H1 (cell line): ENCODE results near the gene NR2F1. TPM values are rescaled to one million over a fixed set of nuclear protein-coding genes. Genes with fewer than 3 reads are reported as not detected.
A peak's percentile ranks its signal among the peaks of the same experiment; 100 is the strongest.

Experiments
- CTCF ChIA-PET: fragments of 300-600 bp; sonication (Branson Sonifier 250); formaldehyde crosslinking; loops from one replicate; lab custom pipeline; 2021; ENCODE audit not compliant: partially characterized antibody; lab: Charles Lee
- POLR2A ChIA-PET: fragments of 300-600 bp; sonication (Branson Sonifier 250); formaldehyde crosslinking; loops from one replicate; lab custom pipeline; 2021; ENCODE audit warnings: inconsistent platforms; ENCODE audit not compliant: partially characterized antibody; lab: Charles Lee
- DNase-seq, 2 experiments: peaks; one replicate each; pipeline versions ENCODE4 v3.0.0 to v3.0.0-alpha.2; 2010 to 2022; ENCODE audit warnings: low spot score in 2 of 2, low read depth in 1 of 2, mixed read lengths in 1 of 2
- FAIRE-seq: peaks from 2 replicates; lab custom pipeline; 2011; peaks lifted over from hg19 to GRCh38; lab: Jason Lieb, UNC
- H2AFZ ChIP-seq: 2 replicates; pipeline ENCODE4 v1.8.1; 2012; ENCODE audit warnings: low read length, inconsistent platforms
- H2AK5ac ChIP-seq: 2 replicates; pipeline ENCODE4 v1.6.1; 2013; ENCODE audit warnings: low read depth, low read length
- H2BK120ac ChIP-seq: replicated peaks from 2 replicates; pipeline ENCODE3; 2013; ENCODE audit warnings: low read depth, low read length, inconsistent platforms
- H2BK12ac ChIP-seq: 2 replicates; pipeline ENCODE4 v1.6.1; 2013; ENCODE audit warnings: low read depth, low read length
- H2BK15ac ChIP-seq: 2 replicates; pipeline ENCODE4 v1.6.1; 2013; ENCODE audit warnings: low read length
- H2BK20ac ChIP-seq: 2 replicates; pipeline ENCODE4 v1.6.1; 2013; ENCODE audit warnings: low read length
- H2BK5ac ChIP-seq: 2 replicates; pipeline ENCODE4 v1.6.1; 2013; ENCODE audit warnings: low read depth, low read length
- H3K14ac ChIP-seq: 2 replicates; pipeline ENCODE4 v1.6.1; 2013; ENCODE audit warnings: inconsistent platforms; ENCODE audit not compliant: insufficient read length
- H3K18ac ChIP-seq: 2 replicates; pipeline ENCODE4 v1.6.1; 2013; ENCODE audit warnings: low read length; ENCODE audit errors: extremely low read depth
- H3K23ac ChIP-seq: 2 replicates; pipeline ENCODE4 v1.6.1; 2013; ENCODE audit warnings: inconsistent platforms; ENCODE audit not compliant: insufficient read length
- H3K23me2 ChIP-seq: 2 replicates; pipeline ENCODE4 v1.6.1; 2013; ENCODE audit warnings: low read depth, low read length
- H3K27ac ChIP-seq: 2 replicates; pipeline ENCODE4 v1.6.1; 2011; ENCODE audit warnings: low read depth, low read length, inconsistent platforms
- H3K27me3 ChIP-seq, 4 experiments: replicated peaks in 1 of 4; 1 replicate in 1 of 4; 2 replicates in 3 of 4; pipeline versions ENCODE4 v1.6.1 to v1.8.1; 2011 to 2013; ENCODE audit warnings: low read length in 3 of 4, mild to moderate bottlenecking in 3 of 4, inconsistent platforms in 2 of 4, mixed read lengths in 2 of 4, moderate library complexity in 1 of 4; ENCODE audit not compliant: control insufficient read depth in 3 of 4, insufficient read depth in 3 of 4; ENCODE audit errors: extremely low read depth in 1 of 4
- H3K36me3 ChIP-seq, 4 experiments: 2 replicates each; pipeline versions ENCODE4 v1.6.1 to v1.8.1; 2011 to 2013; ENCODE audit warnings: mild to moderate bottlenecking in 4 of 4, low read length in 3 of 4, moderate library complexity in 2 of 4, control low read depth in 1 of 4, inconsistent platforms in 1 of 4; ENCODE audit not compliant: insufficient read depth in 4 of 4, control insufficient read depth in 2 of 4
- H3K4ac ChIP-seq: replicated peaks from 2 replicates; pipeline ENCODE3; 2013; ENCODE audit warnings: low read length, low read depth, mixed read lengths, inconsistent platforms; ENCODE audit not compliant: insufficient read length
- H3K4me1 ChIP-seq, 4 experiments: replicated peaks in 1 of 4; 1 replicate in 1 of 4; 2 replicates in 3 of 4; pipeline versions ENCODE4 v1.6.1 to v1.8.1; 2011 to 2013; ENCODE audit warnings: low read length in 3 of 4, inconsistent platforms in 2 of 4, mixed read lengths in 1 of 4; ENCODE audit not compliant: insufficient read depth in 4 of 4, control insufficient read depth in 3 of 4
- H3K4me2 ChIP-seq, 2 experiments: 2 replicates each; pipeline versions ENCODE4 v1.6.1 to v1.8.1; 2011 to 2013; ENCODE audit warnings: low read depth in 2 of 2, low read length in 2 of 2, control low read depth in 1 of 2, inconsistent platforms in 1 of 2, mild to moderate bottlenecking in 1 of 2; ENCODE audit not compliant: insufficient read depth in 1 of 2
- H3K4me3 ChIP-seq, 4 experiments: fragments of 200-600, 300-600 bp in 1 of 4; sonication (generic), shearing (Covaris generic), sonication (Bioruptor Twin) in 1 of 4; 2 replicates each; pipeline versions ENCODE4 v1.5.1 to v1.8.1; 2011 to 2016; ENCODE audit warnings: low read length in 4 of 4, low read depth in 3 of 4, control low read depth in 2 of 4, inconsistent platforms in 2 of 4, mild to moderate bottlenecking in 2 of 4, mixed read lengths in 1 of 4, moderate library complexity in 1 of 4; ENCODE audit not compliant: insufficient read depth in 2 of 4; ENCODE audit errors: extremely low read depth in 1 of 4
- H3K56ac ChIP-seq: replicated peaks from 2 replicates; pipeline ENCODE3; 2013; ENCODE audit warnings: low read depth, mild to moderate bottlenecking, mixed read lengths, low read length, inconsistent platforms; ENCODE audit not compliant: insufficient read length
- H3K79me1 ChIP-seq: 2 replicates; pipeline ENCODE4 v1.6.1; 2013; ENCODE audit warnings: low read depth, low read length, control low read depth
- H3K79me2 ChIP-seq, 2 experiments: 2 replicates each; pipeline versions ENCODE4 v1.6.1 to v1.8.1; 2012 to 2013; ENCODE audit warnings: low read length in 2 of 2, mild to moderate bottlenecking in 2 of 2, inconsistent platforms in 1 of 2; ENCODE audit not compliant: insufficient read depth in 2 of 2, control insufficient read depth in 1 of 2
- H3K9ac ChIP-seq, 4 experiments: replicated peaks in 1 of 4; 1 replicate in 1 of 4; 2 replicates in 3 of 4; pipeline versions ENCODE4 v1.6.1 to v1.8.1; 2011 to 2013; ENCODE audit warnings: low read depth in 3 of 4, low read length in 3 of 4, control low read depth in 2 of 4, mild to moderate bottlenecking in 2 of 4, moderate library complexity in 2 of 4, inconsistent platforms in 1 of 4; ENCODE audit errors: extremely low read depth in 1 of 4
- H3K9me3 ChIP-seq, 2 experiments: 2 replicates each; pipeline versions ENCODE4 v1.6.1 to v1.8.1; 2012 to 2013; ENCODE audit warnings: mild to moderate bottlenecking in 2 of 2, moderate library complexity in 2 of 2, control low read depth in 1 of 2, inconsistent platforms in 1 of 2, low read depth in 1 of 2, low read length in 1 of 2, mixed read lengths in 1 of 2; ENCODE audit not compliant: insufficient read depth in 2 of 2
- H4K20me1 ChIP-seq, 2 experiments: replicated peaks in 1 of 2; 2 replicates each; pipeline versions ENCODE3 to v1.8.1; 2011 to 2013; ENCODE audit warnings: inconsistent platforms in 2 of 2, low read length in 2 of 2, mild to moderate bottlenecking in 1 of 2; ENCODE audit not compliant: insufficient read depth in 2 of 2, control insufficient read depth in 1 of 2
- H4K5ac ChIP-seq: 2 replicates; pipeline ENCODE4 v1.6.1; 2013; ENCODE audit warnings: low read length, low read depth, mixed read lengths, inconsistent platforms; ENCODE audit not compliant: insufficient read length
- H4K8ac ChIP-seq: 2 replicates; pipeline ENCODE4 v1.8.0; 2013; ENCODE audit warnings: mild to moderate bottlenecking, moderate library complexity, low read length, inconsistent platforms; ENCODE audit not compliant: insufficient read depth; ENCODE audit errors: extremely low read depth
- H4K91ac ChIP-seq: replicated peaks from 2 replicates; pipeline ENCODE3; 2013; ENCODE audit warnings: low read length, mixed read lengths, inconsistent platforms; ENCODE audit not compliant: insufficient read length
- CHD2 ChIP-seq: IDR thresholded peaks from 2 replicates; pipeline ENCODE4 v1.6.1; 2012; ENCODE audit warnings: low read length, improper control_type of control experiment
- EZH2 ChIP-seq: fragments of 200-600 bp; sonication (generic); IDR thresholded peaks from 2 replicates; pipeline ENCODE4 v1.7.1; 2012; ENCODE audit warnings: low read depth, mild to moderate bottlenecking, moderate library complexity, low read length, inconsistent platforms; ENCODE audit not compliant: severe bottlenecking
- WGBS, 2 experiments: shearing (Covaris generic) in 1 of 2; methylation state at CpG; one replicate each; pipeline versions ENCODE4 v1.1.6 to v1.1.7; 2013 to 2015; ENCODE audit warnings: low lambda C conversion rate in 2 of 2, mixed read lengths in 2 of 2, inconsistent platforms in 1 of 2, low coverage in 1 of 2, missing lambda C conversion rate in 1 of 2; ENCODE audit not compliant: insufficient replicate concordance in 2 of 2, insufficient coverage in 1 of 2, insufficient read length in 1 of 2; ENCODE audit errors: extremely low coverage in 1 of 2, missing lambda C conversion rate in 1 of 2; 5-methylcytosine and 5-hydroxymethylcytosine counted together
- polyA plus RNA-seq, 7 experiments: library from polyadenylated mRNA; depleted of rRNA in 3 of 7; stranded (reverse) in 5 of 7; unstranded in 2 of 7; fragments of >200 nt in 5 of 7; fragments of 200-250 nt in 2 of 7; gene quantifications; 1 replicate in 5 of 7; 2 replicates in 1 of 7; 4 replicates in 1 of 7; pipeline versions ENCODE4 v1.2.1 to v1.2.3, GENCODE V29; 2011 to 2013; ENCODE audit warnings: missing spikeins in 2 of 7, mixed read lengths in 2 of 7
- total RNA-seq: library from RNA; stranded (reverse); fragmentation: NEBNext Ultra II Directional; extraction: Animal tissue kit (Norgen Biotek cat#: 25700); gene quantifications from 2 replicates; pipeline ENCODE4 v1.2.1, GENCODE V29; 2021

The NR2F1 gene
- total and polyA plus RNA-seq, 2 of the 8 experiments (the other 6 are each of a cell fraction or from before 2014, with no cell fraction given), result not detected

DNA sequence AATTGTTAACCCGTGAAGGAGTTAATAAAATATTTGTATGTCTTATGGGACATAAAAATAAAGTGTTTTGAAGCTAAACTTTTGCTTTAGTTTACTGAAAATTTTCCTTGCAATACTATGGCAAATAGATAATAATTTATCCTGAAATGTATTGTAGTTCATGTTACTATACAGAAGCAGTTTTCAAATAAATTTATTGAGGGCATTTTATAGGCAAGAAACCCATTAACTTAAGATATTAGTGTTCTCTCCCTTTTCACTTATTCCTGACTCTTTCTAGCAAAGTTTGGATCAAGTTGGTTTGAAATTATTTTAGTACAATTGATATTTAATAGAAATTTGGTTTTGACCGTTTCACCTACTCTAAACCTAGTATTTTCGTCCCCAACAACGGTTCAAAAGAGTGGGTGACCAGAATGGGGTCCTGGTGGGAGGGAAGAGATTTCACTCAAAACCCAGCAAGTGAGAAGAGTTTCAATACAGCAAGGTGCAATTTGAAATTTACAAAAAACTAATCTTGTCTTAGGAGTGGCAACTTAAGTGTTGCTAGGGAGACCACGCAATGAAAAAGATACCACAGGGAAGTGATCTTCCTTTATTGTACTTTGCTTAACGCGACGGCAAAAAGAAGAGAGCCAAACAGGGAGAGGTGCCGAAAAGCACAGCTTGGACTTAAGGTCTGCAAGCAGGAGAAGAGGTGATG is 28.4 kb downstream of the NR2F1 start:
- Histone ChIP-seq H2AK5ac (no peak overlapping the region), H3K23me2 (no peaks in the 10 kb centered on the region), H3K4me3 (peak overlapping the region in 1 of 4 experiments; percentile 47; a peak in 2 of 8 replicates), H3K36me3 (no peaks in the 10 kb centered on the region), H2BK15ac (no peak overlapping the region), H2AFZ (no peak overlapping the region), H3K4me2 (peak overlapping the region; percentile 63 to 66), H4K91ac (no peak overlapping the region), H3K27me3 (peaks cover 65 to 98% (median 85%) of the 10 kb centered on the region in 4 experiments), H3K18ac (no peak overlapping the region), H3K23ac (no peak overlapping the region), H3K4ac (no peak overlapping the region), H3K4me1 (peaks cover 5 to 13% (median 10%) of the 10 kb centered on the region in 4 experiments; a peak in 6 of 7 replicates), H3K27ac (no peak overlapping the region), H4K8ac (no peak overlapping the region), H2BK20ac (no peak overlapping the region), H3K9me3 (no peaks in the 10 kb centered on the region), H4K5ac (no peak overlapping the region), H3K9ac (no peak overlapping the region), H3K56ac (no peak overlapping the region), H3K79me1 (no peaks in the 10 kb centered on the region), H3K79me2 (no peaks in the 10 kb centered on the region), H3K14ac (no peak overlapping the region), H4K20me1 (peaks cover 10 to 12% of the 10 kb centered on the region in 2 experiments), H2BK120ac (no peak overlapping the region), H2BK12ac (no peak overlapping the region), H2BK5ac (no peak overlapping the region)
- DNase-seq (no peak), FAIRE-seq (no peak)
- POLR2A ChIA-PET, result interaction anchor here (0.5 to 2.1 kb wide), 7 partner anchors 8 to 40 kb away, joined by 3 to 9 read pairs (median 4); no protein-coding TSS in a partner anchor
- peak; percentile 37 for TF ChIP-seq EZH2
- TF ChIP-seq CHD2, result no peak
- CTCF ChIA-PET, result interaction anchor here (0.8 to 2.6 kb wide), 12 partner anchors 8 to 189 kb away, joined by 3 to 16 read pairs (median 4); no protein-coding TSS in a partner anchor
- 7% methylated on average over 9 of the region's 9 CpGs; no CpG with 5 or more reads in 1 of the 2 experiments for WGBS, 2 experiments
